Hepatocyte (in vitro differentiated cells): ENCODE results near the gene SCO1. TPM values are rescaled to one million over a fixed set of nuclear protein-coding genes. Genes with fewer than 3 reads are reported as not detected.

Experiments
- DNase-seq: peaks from one replicate; pipeline ENCODE4 v3.0.0-alpha.2; 2016; ENCODE audit warnings: low spot score
- H2AFZ ChIP-seq: fragments of 200-600 bp; sonication (generic); 2 replicates; pipeline ENCODE4 v1.6.0; 2016; ENCODE audit warnings: antibody characterized with exemption, mild to moderate bottlenecking
- H3K27ac ChIP-seq: fragments of 200-600 bp; sonication (generic); 2 replicates; pipeline ENCODE4 v1.5.1; 2016; ENCODE audit warnings: mild to moderate bottlenecking
- H3K27me3 ChIP-seq: fragments of 200-600 bp; sonication (generic); 2 replicates; pipeline ENCODE4 v1.6.1; 2016
- H3K36me3 ChIP-seq: fragments of 200-600 bp; sonication (generic); replicated peaks from 2 replicates; pipeline ENCODE4 v1.5.1; 2016; ENCODE audit warnings: low read depth; ENCODE audit not compliant: insufficient read depth
- H3K4me1 ChIP-seq: fragments of 200-600 bp; sonication (generic); 2 replicates; pipeline ENCODE4 v1.5.1; 2016; ENCODE audit warnings: mild to moderate bottlenecking, moderate library complexity; ENCODE audit not compliant: insufficient read depth
- H3K4me2 ChIP-seq: fragments of 200-600 bp; sonication (generic); 2 replicates; pipeline ENCODE4 v1.6.0; 2016
- H3K4me3 ChIP-seq: fragments of 200-600 bp; sonication (generic); 2 replicates; pipeline ENCODE4 v1.5.1; 2016; ENCODE audit warnings: mild to moderate bottlenecking
- H3K79me2 ChIP-seq: fragments of 200-600 bp; sonication (generic); 2 replicates; pipeline ENCODE4 v1.6.0; 2017; ENCODE audit warnings: mild to moderate bottlenecking
- H3K9me2 ChIP-seq: fragments of 200-600 bp; sonication (generic); replicated peaks from 2 replicates; pipeline ENCODE4 v1.6.0; 2017; ENCODE audit warnings: mild to moderate bottlenecking; ENCODE audit not compliant: insufficient read depth
- H3K9me3 ChIP-seq: fragments of 200-600 bp; sonication (generic); 2 replicates; pipeline ENCODE4 v1.5.1; 2016; ENCODE audit warnings: low read depth, mild to moderate bottlenecking
- H4K20me1 ChIP-seq: fragments of 200-600 bp; sonication (generic); 2 replicates; pipeline ENCODE4 v1.6.0; 2016; ENCODE audit warnings: mild to moderate bottlenecking; ENCODE audit not compliant: insufficient read depth, poor library complexity, severe bottlenecking
- EZH2 ChIP-seq: fragments of 200-600 bp; sonication (generic); IDR thresholded peaks from 2 replicates; pipeline ENCODE4 v1.6.1; 2016; ENCODE audit warnings: antibody characterized with exemption, mild to moderate bottlenecking, borderline replicate concordance
- EZH2phosphoT487 ChIP-seq: fragments of 200-600 bp; sonication (generic); IDR thresholded peaks from one replicate; pipeline ENCODE4 v1.6.1; 2018; ENCODE audit warnings: antibody characterized with exemption, mild to moderate bottlenecking, low read depth, moderate library complexity; ENCODE audit not compliant: unreplicated experiment, severe bottlenecking
- WGBS: methylation state at CpG from one replicate; pipeline ENCODE4 v1.1.6; 2016; ENCODE audit warnings: low lambda C conversion rate; ENCODE audit errors: missing lambda C conversion rate; 5-methylcytosine and 5-hydroxymethylcytosine counted together
- polyA plus RNA-seq: library from polyadenylated mRNA; unstranded; fragments of >200 nt; fragmentation: Nextera tagmentation; extraction: Ambion mirVana; gene quantifications from 2 replicates; pipeline ENCODE4 v1.2.1, GENCODE V29; 2016
- total RNA-seq: library from RNA; depleted of rRNA; stranded (reverse); fragments of >200 nt; gene quantifications from 2 replicates; pipeline ENCODE4 v1.2.3, GENCODE V29; 2014
- TF ChIP-seq, protein P1 (sequence below): fragments of 200-600 bp; sonication (generic); IDR thresholded peaks from 2 replicates; pipeline ENCODE4 v1.5.1; 2016; ENCODE audit warnings: antibody characterized with exemption, mild to moderate bottlenecking; ENCODE audit not compliant: poor library complexity

SCO1 gene
- total and polyA plus RNA-seq, 2 experiments from 2014 or later = 34.0 to 45.8 TPM

DNA sequence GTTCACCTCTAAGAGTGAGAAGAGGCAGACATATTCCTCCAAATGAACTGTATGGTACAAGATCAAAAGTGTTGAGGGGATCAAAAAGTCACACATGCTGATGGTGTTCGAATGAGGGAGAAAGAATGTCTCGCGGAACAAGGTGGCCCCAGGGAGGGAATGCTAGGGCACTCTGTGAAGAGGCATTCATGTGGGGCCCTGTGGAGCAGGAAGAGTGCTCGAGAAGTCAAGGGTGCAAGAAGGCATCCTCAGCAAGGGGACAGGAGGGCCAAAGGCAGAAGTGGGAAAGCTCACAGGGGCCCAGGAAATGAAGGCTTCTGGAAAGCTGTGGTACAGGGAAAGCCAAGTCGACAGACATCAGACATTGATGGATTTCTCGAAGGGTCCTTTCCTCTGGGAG is 34.1 kb downstream of the SCO1 start:
- Histone ChIP-seq H3K4me1 (no peaks in the 10 kb centered on the region), H3K27ac (no peak overlapping the region), H3K36me3 (no peaks in the 10 kb centered on the region), H3K4me2 (no peak overlapping the region), H3K79me2 (no peaks in the 10 kb centered on the region), H3K9me2 (no peaks in the 10 kb centered on the region), H3K4me3 (no peak overlapping the region), H2AFZ (no peak overlapping the region), H3K27me3 (no peaks in the 10 kb centered on the region), H4K20me1 (no peaks in the 10 kb centered on the region), H3K9me3 (no peaks in the 10 kb centered on the region)
- TF ChIP-seq, protein P1, sequence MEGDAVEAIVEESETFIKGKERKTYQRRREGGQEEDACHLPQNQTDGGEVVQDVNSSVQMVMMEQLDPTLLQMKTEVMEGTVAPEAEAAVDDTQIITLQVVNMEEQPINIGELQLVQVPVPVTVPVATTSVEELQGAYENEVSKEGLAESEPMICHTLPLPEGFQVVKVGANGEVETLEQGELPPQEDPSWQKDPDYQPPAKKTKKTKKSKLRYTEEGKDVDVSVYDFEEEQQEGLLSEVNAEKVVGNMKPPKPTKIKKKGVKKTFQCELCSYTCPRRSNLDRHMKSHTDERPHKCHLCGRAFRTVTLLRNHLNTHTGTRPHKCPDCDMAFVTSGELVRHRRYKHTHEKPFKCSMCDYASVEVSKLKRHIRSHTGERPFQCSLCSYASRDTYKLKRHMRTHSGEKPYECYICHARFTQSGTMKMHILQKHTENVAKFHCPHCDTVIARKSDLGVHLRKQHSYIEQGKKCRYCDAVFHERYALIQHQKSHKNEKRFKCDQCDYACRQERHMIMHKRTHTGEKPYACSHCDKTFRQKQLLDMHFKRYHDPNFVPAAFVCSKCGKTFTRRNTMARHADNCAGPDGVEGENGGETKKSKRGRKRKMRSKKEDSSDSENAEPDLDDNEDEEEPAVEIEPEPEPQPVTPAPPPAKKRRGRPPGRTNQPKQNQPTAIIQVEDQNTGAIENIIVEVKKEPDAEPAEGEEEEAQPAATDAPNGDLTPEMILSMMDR = no peak
- TF ChIP-seq EZH2 (no peak), EZH2phosphoT487 (no peak)
- WGBS = 96% methylated on average over 6 of the region's 6 CpGs
- no peak for DNase-seq

DNA sequence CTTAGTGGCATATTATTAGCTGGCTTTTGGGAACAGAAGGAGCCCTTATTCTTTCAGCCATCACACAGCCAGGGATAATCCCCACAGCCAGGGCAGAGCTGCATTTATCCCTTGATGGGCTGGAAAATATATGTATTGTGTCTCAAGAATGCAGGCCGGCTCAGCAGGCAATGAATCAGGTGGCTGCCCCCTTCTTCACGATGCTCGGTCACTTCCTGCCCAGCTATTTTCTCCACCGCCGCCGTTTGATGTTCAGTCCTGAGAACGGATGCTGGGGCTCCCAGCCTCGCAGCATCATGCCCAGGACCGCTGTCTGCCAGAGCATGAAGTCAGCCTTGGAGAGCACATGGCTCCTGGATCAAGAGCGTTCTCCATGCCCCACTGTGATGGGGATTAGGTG is 35.9 kb downstream of the SCO1 start:
- H3K4me3 ChIP-seq = no peak overlapping the region
- no peaks in the 10 kb centered on the region for H3K4me1 ChIP-seq
- no peak overlapping the region for H3K4me2 ChIP-seq
- no peaks in the 10 kb centered on the region for H3K36me3 ChIP-seq
- no peaks in the 10 kb centered on the region for H4K20me1 ChIP-seq
- H3K79me2 ChIP-seq = no peaks in the 10 kb centered on the region
- H3K27ac ChIP-seq = no peak overlapping the region
- TF ChIP-seq EZH2 (no peak), EZH2phosphoT487 (no peak)
- TF ChIP-seq, protein P1 = no peak
- 89% methylated on average over 10 of the region's 10 CpGs for WGBS
- no peaks in the 10 kb centered on the region for H3K9me3 ChIP-seq
- H3K9me2 ChIP-seq = no peaks in the 10 kb centered on the region
- H2AFZ ChIP-seq = no peak overlapping the region
- no peaks in the 10 kb centered on the region for H3K27me3 ChIP-seq
- DNase-seq = no peak

DNA sequence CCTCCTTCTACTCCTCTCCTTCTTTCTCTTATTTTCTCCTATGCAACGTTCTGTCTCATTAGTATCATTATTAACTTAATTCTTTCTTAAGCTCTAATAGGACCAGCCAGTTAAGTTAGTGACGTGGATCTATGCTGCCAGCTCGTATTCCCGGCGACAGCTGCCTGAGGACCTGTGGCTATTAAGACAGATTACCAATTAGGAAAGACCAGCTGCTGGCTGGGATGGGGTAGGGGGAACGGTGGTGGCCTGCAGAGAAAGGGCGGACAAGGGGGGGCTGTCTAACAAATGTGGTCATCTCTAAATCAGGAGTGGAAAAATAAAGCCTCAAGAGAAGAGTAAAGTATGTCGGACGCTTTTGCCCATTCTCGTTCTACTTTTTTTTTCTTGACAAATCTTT is 39.5 kb downstream of the SCO1 start:
- DNase-seq = no peak
- no peak overlapping the region for H2AFZ ChIP-seq
- WGBS = 84% methylated on average over 10 of the region's 10 CpGs
- no peaks in the 10 kb centered on the region for H3K79me2 ChIP-seq
- H3K27me3 ChIP-seq = no peaks in the 10 kb centered on the region
- H3K9me3 ChIP-seq = no peaks in the 10 kb centered on the region
- no peak overlapping the region for H3K4me3 ChIP-seq
- H3K27ac ChIP-seq = no peak overlapping the region
- no peak overlapping the region for H3K4me2 ChIP-seq
- TF ChIP-seq EZH2 (no peak), EZH2phosphoT487 (no peak)
- TF ChIP-seq, protein P1 = no peak
- no peaks in the 10 kb centered on the region for H3K36me3 ChIP-seq
- no peaks in the 10 kb centered on the region for H3K9me2 ChIP-seq
- no peaks in the 10 kb centered on the region for H4K20me1 ChIP-seq
- no peaks in the 10 kb centered on the region for H3K4me1 ChIP-seq

DNA sequence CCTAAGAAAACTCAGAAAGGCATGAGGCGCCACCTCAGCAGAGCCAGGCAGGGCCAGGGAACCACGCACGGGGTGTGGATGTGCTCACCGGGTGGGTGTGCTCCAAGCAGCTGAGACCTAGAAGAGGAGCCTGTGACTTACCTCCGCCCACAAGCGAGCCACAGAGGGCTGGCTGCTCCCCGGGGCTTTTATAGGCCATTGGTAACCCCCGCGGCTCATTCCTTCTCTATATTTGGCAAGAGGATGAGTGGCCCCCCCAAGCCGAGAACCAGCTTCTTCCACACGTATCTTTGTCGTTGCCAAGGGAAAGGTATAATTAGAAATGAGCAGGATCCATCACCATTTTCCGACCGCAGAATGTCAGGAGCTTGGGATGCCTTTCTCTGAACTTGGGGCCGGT is 40.2 kb downstream of the SCO1 start, which contains the start of gene MYH3:
Gene MYH3, minus strand, starts transcription at position 162 of the 400 bp plus-strand sequence. CDS start 2,245 bp downstream, outside the sequence.
- no peak within 1 kb of the TSS for H3K27ac ChIP-seq
- H2AFZ ChIP-seq = no peak within 1 kb of the TSS
- H3K27me3 ChIP-seq = no peaks in the 10 kb centered on the region
- no peak within 1 kb of the TSS for H3K4me3 ChIP-seq
- TF ChIP-seq EZH2phosphoT487 (no peak), EZH2 (no peak)
- TF ChIP-seq, protein P1 = no peak
- H3K9me3 ChIP-seq = no peaks in the 10 kb centered on the region
- WGBS = 88% methylated on average over 15 of the region's 15 CpGs
- H3K79me2 ChIP-seq = no peaks in the 10 kb centered on the region
- no peak for DNase-seq
- no peak within 1 kb of the TSS for H3K4me2 ChIP-seq
- H3K9me2 ChIP-seq = no peaks in the 10 kb centered on the region
- H3K36me3 ChIP-seq = no peaks in the 10 kb centered on the region
- H4K20me1 ChIP-seq = no peaks in the 10 kb centered on the region
- H3K4me1 ChIP-seq = no peaks in the 10 kb centered on the region
